DND-41 (cell line): ENCODE results near the gene PRMT6.
"Not testable (repeated sequence)": the region's sequence is repeated elsewhere in the genome, so short reads cannot be mapped to it uniquely, and the experiment has no call there.

Source experiments
- ATAC-seq: fragments of 200-7000 bp; cut with Tn5 transposase; 3 replicates; pipeline ENCODE4 v1.9.1; 2021; ENCODE audit warnings: low read depth; ENCODE audit not compliant: insufficient read depth
- DNase-seq: peaks from one replicate; pipeline ENCODE4 v3.0.0-alpha.2; 2020
- H2AFZ ChIP-seq: 2 replicates; pipeline ENCODE4 v1.6.0; 2012; ENCODE audit warnings: low read depth, low read length
- H3K27ac ChIP-seq: 2 replicates; pipeline ENCODE4 v1.5.1; 2012; ENCODE audit warnings: low read length, inconsistent platforms
- H3K27me3 ChIP-seq: fragments of 200-600 bp; sonication (generic); 2 replicates; pipeline ENCODE4 v1.6.0; 2012; ENCODE audit warnings: low read length, mild to moderate bottlenecking, inconsistent platforms; ENCODE audit not compliant: insufficient read depth, poor library complexity
- H3K36me3 ChIP-seq: 2 replicates; pipeline ENCODE4 v1.5.1; 2012; ENCODE audit warnings: low read length, inconsistent platforms; ENCODE audit not compliant: insufficient read depth
- H3K4me1 ChIP-seq: 2 replicates; pipeline ENCODE4 v1.5.1; 2012; ENCODE audit warnings: mild to moderate bottlenecking, low read length; ENCODE audit not compliant: insufficient read depth
- H3K4me2 ChIP-seq: 2 replicates; pipeline ENCODE4 v1.6.0; 2012; ENCODE audit warnings: mild to moderate bottlenecking, moderate library complexity, low read length, inconsistent platforms; ENCODE audit not compliant: insufficient read depth
- H3K4me3 ChIP-seq, 2 experiments: fragments of 200-600 bp in 1 of 2; shearing (Covaris generic) in 1 of 2; 2 replicates each; pipeline ENCODE4 v1.5.1; 2012 to 2016; ENCODE audit warnings: inconsistent platforms in 2 of 2, low read length in 2 of 2, mild to moderate bottlenecking in 2 of 2, low read depth in 1 of 2, moderate library complexity in 1 of 2
- H3K79me2 ChIP-seq: 2 replicates; pipeline ENCODE4 v1.6.0; 2012; ENCODE audit warnings: low read length, inconsistent platforms; ENCODE audit not compliant: insufficient read depth
- H3K9ac ChIP-seq: 2 replicates; pipeline ENCODE4 v1.6.0; 2012; ENCODE audit warnings: low read depth, mild to moderate bottlenecking, inconsistent platforms, low read length, moderate library complexity
- H3K9me3 ChIP-seq: 2 replicates; pipeline ENCODE4 v1.5.1; 2012; ENCODE audit warnings: low read length, moderate library complexity, mild to moderate bottlenecking, inconsistent platforms; ENCODE audit not compliant: insufficient read depth, severe bottlenecking
- H4K20me1 ChIP-seq: 2 replicates; pipeline ENCODE4 v1.6.0; 2012; ENCODE audit warnings: low read length; ENCODE audit not compliant: insufficient read depth
- CTCF ChIP-seq: IDR thresholded peaks from 2 replicates; pipeline ENCODE4 v1.5.1; 2012; ENCODE audit warnings: borderline replicate concordance, low read length, moderate library complexity, mild to moderate bottlenecking; ENCODE audit not compliant: poor library complexity, severe bottlenecking; ENCODE audit errors: extremely low read depth
- EZH2 ChIP-seq: IDR thresholded peaks from 3 replicates; pipeline ENCODE4 v1.6.1; 2012; ENCODE audit warnings: borderline replicate concordance, low read depth, mild to moderate bottlenecking, moderate library complexity, low read length, inconsistent platforms; ENCODE audit not compliant: severe bottlenecking

PRMT6 gene

GRCh38 chr1:107047602-107048001, 8.9 kb upstream of the PRMT6 start:
- Histone ChIP-seq H3K4me3 (no peak overlapping the region), H3K4me2 (no peak overlapping the region), H3K4me1 (no peaks in the 10 kb centered on the region), H3K79me2 (no peaks in the 10 kb centered on the region), H3K27ac (no peak overlapping the region), H3K9ac (no peak overlapping the region), H4K20me1 (no peaks in the 10 kb centered on the region), H2AFZ (no peak overlapping the region), H3K36me3 (no peaks in the 10 kb centered on the region), H3K27me3 (no peaks in the 10 kb centered on the region), H3K9me3 (no peaks in the 10 kb centered on the region)
- ATAC-seq (no peak), DNase-seq (no peak)
- no peak for TF ChIP-seq EZH2

GRCh38 chr1:107048241-107048640, 8.2 kb upstream of the PRMT6 start:
- DNase-seq (no peak), ATAC-seq (no peak)
- Histone ChIP-seq H2AFZ (no peak overlapping the region), H3K4me3 (no peak overlapping the region), H3K9me3 (no peaks in the 10 kb centered on the region), H3K4me2 (no peak overlapping the region), H3K27me3 (no peaks in the 10 kb centered on the region), H3K9ac (no peak overlapping the region), H4K20me1 (no peaks in the 10 kb centered on the region), H3K27ac (no peak overlapping the region), H3K4me1 (no peaks in the 10 kb centered on the region), H3K79me2 (no peaks in the 10 kb centered on the region), H3K36me3 (no peaks in the 10 kb centered on the region)
- TF ChIP-seq CTCF (no peak), EZH2 (no peak)

GRCh38 chr1:107051266-107051665, 5.2 kb upstream of the PRMT6 start:
- DNase-seq (no peak), ATAC-seq (no peak)
- no peaks in the 10 kb centered on the region for H3K79me2 ChIP-seq
- H3K9ac ChIP-seq: no peak overlapping the region
- no peaks in the 10 kb centered on the region for H3K36me3 ChIP-seq
- no peak overlapping the region for H3K27ac ChIP-seq
- H4K20me1 ChIP-seq: no peaks in the 10 kb centered on the region
- TF ChIP-seq CTCF (no peak), EZH2 (no peak)
- H2AFZ ChIP-seq: no peak overlapping the region
- no peak overlapping the region for H3K4me3 ChIP-seq
- no peaks in the 10 kb centered on the region for H3K27me3 ChIP-seq
- peaks cover 8% of the 10 kb centered on the region for H3K4me1 ChIP-seq
- H3K4me2 ChIP-seq: no peak overlapping the region
- H3K9me3 ChIP-seq: no peaks in the 10 kb centered on the region

- not testable (repeated sequence) for ATAC-seq, H3K27me3 ChIP-seq, H4K20me1 ChIP-seq, DNase-seq, H3K9me3 ChIP-seq
- peaks cover 34% of the 10 kb centered on the region for H3K36me3 ChIP-seq
- peak overlapping the region; percentile 86 for H3K4me2 ChIP-seq
- H3K4me1 ChIP-seq: peaks cover 27% of the 10 kb centered on the region
- peak overlapping the region; percentile 91 for H3K27ac ChIP-seq
- peak overlapping the region; percentile 100 for H2AFZ ChIP-seq
- H3K9ac ChIP-seq: peak overlapping the region; percentile 91
- H3K4me3 ChIP-seq: peak overlapping the region; percentile 88
- H3K79me2 ChIP-seq: peaks cover 23% of the 10 kb centered on the region
These were observed 502 bp upstream of the PRMT6 start for GRCh38 chr1:107055919-107056425.
